ENCODE measurements around the gene CRB3. TPM values are rescaled to one million over a fixed set of nuclear protein-coding genes. Genes with fewer than 3 reads are reported as not detected.

CRB3 gene
- total RNA-seq, 4 donors from 2014 or later: 10.2 TPM; not detected in 3

DNA sequence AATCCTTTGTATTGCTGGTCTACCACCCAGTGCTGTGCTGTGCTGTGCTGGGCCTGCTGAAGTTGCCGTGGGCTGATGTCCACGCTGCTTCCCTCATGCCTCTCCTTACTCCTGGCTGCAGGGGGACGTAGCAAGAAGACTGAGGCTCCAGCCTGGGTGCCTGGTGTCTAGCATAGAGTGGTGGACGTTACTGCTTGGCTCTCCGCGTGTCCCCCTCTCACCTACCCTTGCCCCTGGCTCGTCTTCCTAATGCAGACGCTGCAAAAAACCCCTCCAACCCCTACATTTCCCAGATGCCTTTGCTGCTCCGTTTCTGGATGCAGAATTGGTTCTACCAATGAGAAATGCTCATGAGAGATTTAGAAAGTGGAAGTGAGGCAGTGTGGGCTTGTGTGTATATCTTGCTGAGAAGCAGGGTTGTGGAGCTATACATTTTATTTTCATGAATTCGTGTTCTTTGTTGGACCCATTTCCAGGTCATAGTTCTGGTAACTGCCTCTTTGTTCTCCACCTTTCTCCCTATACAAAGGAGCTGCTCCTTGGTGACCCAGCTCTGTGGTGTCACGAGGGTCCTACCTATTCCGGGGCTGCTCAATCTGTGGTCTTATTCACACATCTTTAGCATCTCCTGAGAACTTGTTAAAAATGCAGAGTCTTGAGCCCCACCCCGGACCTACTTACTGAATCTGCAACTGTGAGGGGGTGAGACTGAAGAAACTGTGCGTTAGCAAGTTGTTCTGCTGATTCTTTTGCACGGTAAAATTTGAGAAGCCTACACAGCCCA is 25.4 kb downstream of the CRB3 start:
- H3K4me3 ChIP-seq: no peak overlapping the region
- no peak for DNase-seq
- H3K36me3 ChIP-seq: no peaks in the 10 kb centered on the region
- no peaks in the 10 kb centered on the region for H3K27me3 ChIP-seq
- TF ChIP-seq, protein P1, sequence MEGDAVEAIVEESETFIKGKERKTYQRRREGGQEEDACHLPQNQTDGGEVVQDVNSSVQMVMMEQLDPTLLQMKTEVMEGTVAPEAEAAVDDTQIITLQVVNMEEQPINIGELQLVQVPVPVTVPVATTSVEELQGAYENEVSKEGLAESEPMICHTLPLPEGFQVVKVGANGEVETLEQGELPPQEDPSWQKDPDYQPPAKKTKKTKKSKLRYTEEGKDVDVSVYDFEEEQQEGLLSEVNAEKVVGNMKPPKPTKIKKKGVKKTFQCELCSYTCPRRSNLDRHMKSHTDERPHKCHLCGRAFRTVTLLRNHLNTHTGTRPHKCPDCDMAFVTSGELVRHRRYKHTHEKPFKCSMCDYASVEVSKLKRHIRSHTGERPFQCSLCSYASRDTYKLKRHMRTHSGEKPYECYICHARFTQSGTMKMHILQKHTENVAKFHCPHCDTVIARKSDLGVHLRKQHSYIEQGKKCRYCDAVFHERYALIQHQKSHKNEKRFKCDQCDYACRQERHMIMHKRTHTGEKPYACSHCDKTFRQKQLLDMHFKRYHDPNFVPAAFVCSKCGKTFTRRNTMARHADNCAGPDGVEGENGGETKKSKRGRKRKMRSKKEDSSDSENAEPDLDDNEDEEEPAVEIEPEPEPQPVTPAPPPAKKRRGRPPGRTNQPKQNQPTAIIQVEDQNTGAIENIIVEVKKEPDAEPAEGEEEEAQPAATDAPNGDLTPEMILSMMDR (IDR thresholded peaks at IDR 0.05): no peak
- TF ChIP-seq POLR2A (IDR thresholded peaks at IDR 0.05): no peak
- H3K4me1 ChIP-seq: no peaks in the 10 kb centered on the region
- H3K27ac ChIP-seq: no peak overlapping the region
- no peaks in the 10 kb centered on the region for H3K9me3 ChIP-seq
- intact Hi-C loops (cut with DNase I; ENCODE audit: low total_unique reads): no loop called here

DNA sequence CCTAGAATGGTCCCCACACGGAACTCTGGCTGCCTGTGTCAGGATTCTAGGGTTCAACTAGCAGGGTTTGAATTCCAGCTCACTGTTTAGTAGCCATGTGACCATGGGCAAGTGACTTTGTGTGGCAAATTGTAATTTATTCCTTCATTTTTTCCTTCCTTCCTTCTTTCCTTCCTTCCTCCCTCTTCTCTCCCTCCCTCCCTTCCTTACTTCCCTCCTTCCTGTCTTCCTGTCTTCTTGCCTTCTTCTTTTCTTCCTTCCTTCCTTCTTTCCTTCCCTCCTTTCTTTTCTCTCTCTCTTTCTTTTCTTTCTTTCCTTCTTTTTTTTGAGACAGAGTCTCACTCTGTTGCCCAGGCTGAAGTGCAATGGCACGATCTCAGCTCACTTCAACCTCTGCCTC is 26.1 kb downstream of the CRB3 start:
- TF ChIP-seq POLR2A (IDR thresholded peaks at IDR 0.05): no peak
- TF ChIP-seq, protein P1 (IDR thresholded peaks at IDR 0.05): no peak
- H3K36me3 ChIP-seq: no peaks in the 10 kb centered on the region

DNA sequence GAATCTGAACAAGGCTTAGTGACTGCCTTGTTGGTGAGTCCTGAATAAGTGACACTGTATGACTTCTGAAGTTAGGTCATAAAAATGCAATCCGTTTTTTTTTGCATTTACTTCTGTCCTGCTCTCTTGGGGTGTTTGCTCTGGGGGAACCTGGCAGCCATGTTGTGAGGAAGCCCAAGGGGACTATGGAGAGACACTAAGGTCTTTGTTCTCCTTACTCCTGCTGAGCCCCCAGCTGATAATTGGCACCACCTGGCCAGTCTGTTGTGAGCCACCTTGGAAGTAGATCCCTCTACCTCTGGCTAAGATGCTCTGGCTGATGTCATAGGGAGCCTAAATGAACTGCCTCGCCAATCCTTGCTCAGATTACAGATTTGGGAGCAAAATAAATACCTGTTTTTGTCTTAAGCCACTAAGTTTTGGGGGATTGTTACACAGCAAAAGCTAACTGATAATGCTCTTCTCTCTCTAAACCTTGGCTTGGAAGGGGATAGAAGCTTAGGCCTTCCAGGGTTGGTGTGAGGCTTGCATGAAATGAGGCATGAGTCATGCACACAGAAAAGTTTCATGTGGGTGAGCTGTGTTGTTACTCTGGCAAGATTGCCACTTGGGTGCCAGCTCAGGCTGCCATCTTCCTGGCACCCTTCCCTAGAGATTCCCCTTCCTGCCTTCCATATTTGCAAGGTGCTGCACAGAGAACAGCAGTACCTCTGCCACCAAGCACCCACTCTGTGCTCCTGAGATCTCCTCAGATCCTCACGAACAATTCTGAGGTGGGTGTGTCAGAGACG is 27.9 kb downstream of the CRB3 start:
- TF ChIP-seq, protein P1 (IDR thresholded peaks at IDR 0.05): no peak
- TF ChIP-seq POLR2A (IDR thresholded peaks at IDR 0.05): no peak
- H3K36me3 ChIP-seq: no peaks in the 10 kb centered on the region
- H3K4me1 ChIP-seq: no peaks in the 10 kb centered on the region
- H3K4me3 ChIP-seq: no peak overlapping the region
- H3K9me3 ChIP-seq: no peaks in the 10 kb centered on the region
- no peaks in the 10 kb centered on the region for H3K27me3 ChIP-seq
- intact Hi-C loops (cut with DNase I; ENCODE audit: low total_unique reads): no loop called here
- no peak overlapping the region for H3K27ac ChIP-seq
- DNase-seq: no peak

More for the DNA sequence above, 26.1 kb downstream of the CRB3 start:
- Histone ChIP-seq H3K9me3 (no peaks in the 10 kb centered on the region), H3K27ac (no peak overlapping the region), H3K27me3 (no peaks in the 10 kb centered on the region), H3K4me3 (no peak overlapping the region), H3K4me1 (no peaks in the 10 kb centered on the region)
- intact Hi-C loops (cut with DNase I; ENCODE audit: low total_unique reads): no loop called here
- DNase-seq: no peak

DNA sequence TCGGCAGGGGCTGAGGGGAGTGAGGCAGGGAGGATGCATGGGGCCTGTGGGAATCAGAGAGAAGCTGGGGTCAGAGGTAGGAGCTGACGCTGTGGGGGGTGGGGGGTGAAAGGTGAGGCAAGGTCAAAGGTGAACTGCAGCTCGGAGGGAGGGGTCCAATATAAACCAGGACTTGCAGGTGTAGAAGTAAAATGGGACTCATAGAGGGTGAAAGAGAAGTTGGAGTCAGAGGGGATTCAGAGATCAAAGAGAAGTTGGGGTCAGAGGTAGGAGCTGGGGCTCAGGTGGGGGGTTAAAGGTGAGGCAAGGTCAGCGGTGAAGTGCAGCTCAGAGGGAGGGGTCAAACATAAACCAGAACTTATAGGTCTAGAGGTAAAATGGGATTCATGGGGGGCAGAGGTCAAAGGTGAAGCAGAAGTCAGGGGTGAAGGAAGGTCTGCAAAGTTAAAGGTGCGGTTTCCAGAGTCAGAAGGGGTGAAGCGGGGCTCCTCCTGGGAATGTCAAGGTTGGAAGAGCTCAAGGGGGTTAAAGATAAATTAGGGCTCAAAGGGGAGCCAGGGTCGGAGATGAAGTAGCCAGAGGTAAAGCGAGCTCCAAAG is 30.5 kb downstream of the CRB3 start:
- no peaks in the 10 kb centered on the region for H3K9me3 ChIP-seq
- H3K27ac ChIP-seq: no peak overlapping the region
- no peaks in the 10 kb centered on the region for H3K36me3 ChIP-seq
- intact Hi-C loops (cut with DNase I; ENCODE audit: low total_unique reads): no loop called here
- no peaks in the 10 kb centered on the region for H3K27me3 ChIP-seq
- no peaks in the 10 kb centered on the region for H3K4me1 ChIP-seq
- H3K4me3 ChIP-seq: no peak overlapping the region
- DNase-seq: no peak
- TF ChIP-seq, protein P1 (IDR thresholded peaks at IDR 0.05): no peak

DNA sequence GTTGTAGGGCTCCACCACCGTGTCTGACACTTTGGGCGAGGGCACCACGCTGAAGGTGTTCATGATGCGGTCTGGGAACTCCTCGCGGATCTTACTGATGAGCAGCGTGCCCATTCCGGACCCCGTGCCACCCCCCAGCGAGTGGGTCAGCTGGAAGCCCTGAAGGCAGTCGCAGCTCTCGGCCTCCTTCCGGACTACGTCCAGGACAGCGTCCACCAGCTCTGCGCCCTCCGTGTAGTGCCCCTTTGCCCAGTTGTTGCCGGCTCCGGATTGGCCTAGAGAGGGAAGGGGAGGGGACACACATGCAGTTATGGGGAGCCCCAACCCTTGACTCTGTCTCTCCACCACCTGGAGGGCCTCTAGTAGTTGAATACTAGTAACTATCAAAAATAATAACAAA is 31.9 kb downstream of the CRB3 start:
- intact Hi-C loops (cut with DNase I; ENCODE audit: low total_unique reads): no loop called here
- no peak for TF ChIP-seq POLR2A (IDR thresholded peaks at IDR 0.05)
- TF ChIP-seq, protein P1 (IDR thresholded peaks at IDR 0.05): no peak

More for the DNA sequence above, 31.9 kb downstream of the CRB3 start:
- no peak overlapping the region for H3K4me3 ChIP-seq
- no peaks in the 10 kb centered on the region for H3K36me3 ChIP-seq
- no peak overlapping the region for H3K27ac ChIP-seq
- no peak for DNase-seq
- no peaks in the 10 kb centered on the region for H3K4me1 ChIP-seq
- no peaks in the 10 kb centered on the region for H3K9me3 ChIP-seq
- no peaks in the 10 kb centered on the region for H3K27me3 ChIP-seq

All from uterus (tissue), 4 donors.